Stimulated activated naive CD8-positive, alpha-beta T cell treated with anti-CD3 and anti-CD28 coated beads, Interleukin-15, amount 100 ng/mL, for 72 hours (primary cell): ENCODE data around the gene PIK3CG.
"Not testable (repeated sequence)": the region's sequence is repeated elsewhere in the genome, so short reads cannot be mapped to it uniquely, and the experiment has no call there.

Source experiments
- ATAC-seq: fragments of 150-1000 bp; cut with Tn5 transposase; 2 replicates; pipeline ENCODE4 v1.10.0; 2021; ENCODE audit warnings: mild to moderate bottlenecking, moderate library complexity
- DNase-seq, 2 donors: peaks; one replicate each; pipeline ENCODE4 v3.0.0; 2021 to 2022
- H3K27ac Mint-ChIP-seq, 2 donors: one replicate each; pipeline ENCODE4 v1.8.0; 2022; ENCODE audit warnings: mild to moderate bottlenecking in 2 of 2, mixed read lengths in 2 of 2, moderate library complexity in 2 of 2
- H3K27me3 Mint-ChIP-seq: one replicate; pipeline ENCODE4 v1.8.0; 2022; ENCODE audit warnings: mixed read lengths
- H3K4me1 Mint-ChIP-seq: one replicate; pipeline ENCODE4 v1.8.0; 2022; ENCODE audit warnings: mild to moderate bottlenecking, mixed read lengths
- H3K4me3 Mint-ChIP-seq, 2 donors: one replicate each; pipeline ENCODE4 v1.8.0; 2022; ENCODE audit warnings: mild to moderate bottlenecking in 2 of 2, mixed read lengths in 2 of 2, moderate library complexity in 1 of 2
- H3K9me3 Mint-ChIP-seq, 2 donors: one replicate each; pipeline ENCODE4 v1.8.0; 2022; ENCODE audit warnings: mixed read lengths in 2 of 2

Gene PIK3CG

GRCh38 chr7:106848049-106848448 lies 17.0 kb upstream of the PIK3CG start:
- no peak overlapping the region for H3K4me3 Mint-ChIP-seq
- DNase-seq (no peak), ATAC-seq (no peak)
- H3K4me1 Mint-ChIP-seq = no peaks in the 10 kb centered on the region
- peaks cover 7% of the 10 kb centered on the region for H3K27me3 Mint-ChIP-seq
- no peak overlapping the region for H3K27ac Mint-ChIP-seq
- peaks cover 16 to 17% of the 10 kb centered on the region in 2 donors for H3K9me3 Mint-ChIP-seq

DNA sequence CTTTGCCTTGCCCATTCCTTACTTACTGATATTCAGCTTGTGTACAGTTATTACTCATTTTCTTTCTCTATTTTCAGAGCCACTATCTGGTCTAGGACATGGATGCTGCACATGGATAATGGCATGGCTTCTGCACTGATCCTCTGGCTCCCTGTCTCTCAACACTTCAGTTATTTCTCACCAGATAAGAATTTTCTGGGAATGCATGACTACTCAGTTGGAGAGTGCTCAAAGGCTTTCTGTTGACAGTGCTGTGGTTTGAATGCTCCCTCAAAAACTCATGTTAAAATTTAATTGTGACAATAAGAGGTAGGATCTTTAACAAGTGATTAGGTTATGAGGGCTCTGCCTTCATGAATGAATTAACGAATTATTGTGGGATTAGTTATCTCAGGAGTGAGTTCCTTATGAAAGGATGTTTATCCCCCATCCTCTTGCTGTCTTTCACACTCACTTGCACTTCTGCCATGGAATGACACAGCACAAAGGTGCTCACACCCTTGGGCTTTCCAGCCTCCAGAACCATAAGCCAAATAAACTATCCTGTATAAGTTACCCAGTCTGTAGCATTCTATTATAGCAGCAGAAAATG lies 16.1 kb upstream of the PIK3CG start:
- Mint-ChIP-seq H3K27ac (no peak overlapping the region), H3K4me1 (no peaks in the 10 kb centered on the region), H3K4me3 (no peak overlapping the region), H3K9me3 (peaks cover 16 to 17% of the 10 kb centered on the region in 2 donors), H3K27me3 (peaks cover 14% of the 10 kb centered on the region)
- no peak for DNase-seq
- ATAC-seq = no peak

- peaks cover 16 to 17% of the 10 kb centered on the region in 2 donors for H3K9me3 Mint-ChIP-seq
- not testable (repeated sequence) for H3K27ac Mint-ChIP-seq, H3K27me3 Mint-ChIP-seq, ATAC-seq, DNase-seq, H3K4me1 Mint-ChIP-seq, H3K4me3 Mint-ChIP-seq
Observed at GRCh38 chr7:106851632-106852031, 13.4 kb upstream of the PIK3CG start.

DNA sequence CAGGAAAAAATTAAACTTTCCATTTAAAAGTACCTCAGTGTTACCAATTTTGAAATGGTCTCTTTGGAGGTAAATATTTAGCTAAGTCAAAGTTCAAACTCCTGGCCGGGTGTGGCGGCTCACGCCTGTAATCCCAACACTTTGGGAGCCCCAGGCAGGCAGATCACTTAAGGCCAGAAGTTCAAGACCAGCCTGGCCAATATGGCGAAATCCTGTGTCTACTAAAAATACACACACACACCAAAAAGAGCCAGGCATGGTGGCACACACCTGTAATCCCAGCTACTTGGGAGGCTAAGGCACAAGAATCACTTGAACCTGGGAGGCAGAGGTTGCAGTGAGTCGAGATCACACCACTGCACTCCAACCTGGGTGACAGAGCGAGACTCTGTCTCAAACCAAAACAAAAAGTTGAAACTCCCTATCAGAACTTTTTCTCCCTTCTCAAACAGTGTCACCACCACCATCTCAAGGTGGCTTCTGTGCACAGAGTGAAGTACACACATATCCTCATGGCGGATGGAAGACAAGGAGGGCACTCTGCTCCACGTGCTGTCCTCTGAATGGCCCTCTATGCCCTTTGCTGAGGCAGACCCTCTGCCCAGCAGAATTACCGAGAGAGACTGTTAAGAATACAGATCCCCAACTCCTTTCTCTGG lies 11.7 kb upstream of the PIK3CG start:
- peaks cover 6% of the 10 kb centered on the region for H3K4me1 Mint-ChIP-seq
- ATAC-seq (no peak), DNase-seq (no peak)
- H3K27ac Mint-ChIP-seq = no peak overlapping the region
- H3K27me3 Mint-ChIP-seq = peaks cover 8% of the 10 kb centered on the region
- no peak overlapping the region for H3K4me3 Mint-ChIP-seq
- peaks cover 11 to 17% of the 10 kb centered on the region in 2 donors for H3K9me3 Mint-ChIP-seq

- Mint-ChIP-seq H3K4me3 (no peak overlapping the region), H3K4me1 (peaks cover 18% of the 10 kb centered on the region), H3K27ac (peak overlapping the region in 1 of 2 donors; percentile 2), H3K27me3 (peaks cover 8% of the 10 kb centered on the region), H3K9me3 (peaks cover 11 to 17% of the 10 kb centered on the region in 2 donors)
- ATAC-seq (peak; percentile 96), DNase-seq (peak in 1 of 2 donors; percentile 54)
Observed at GRCh38 chr7:106855540-106856132, 9.4 kb upstream of the PIK3CG start.

DNA sequence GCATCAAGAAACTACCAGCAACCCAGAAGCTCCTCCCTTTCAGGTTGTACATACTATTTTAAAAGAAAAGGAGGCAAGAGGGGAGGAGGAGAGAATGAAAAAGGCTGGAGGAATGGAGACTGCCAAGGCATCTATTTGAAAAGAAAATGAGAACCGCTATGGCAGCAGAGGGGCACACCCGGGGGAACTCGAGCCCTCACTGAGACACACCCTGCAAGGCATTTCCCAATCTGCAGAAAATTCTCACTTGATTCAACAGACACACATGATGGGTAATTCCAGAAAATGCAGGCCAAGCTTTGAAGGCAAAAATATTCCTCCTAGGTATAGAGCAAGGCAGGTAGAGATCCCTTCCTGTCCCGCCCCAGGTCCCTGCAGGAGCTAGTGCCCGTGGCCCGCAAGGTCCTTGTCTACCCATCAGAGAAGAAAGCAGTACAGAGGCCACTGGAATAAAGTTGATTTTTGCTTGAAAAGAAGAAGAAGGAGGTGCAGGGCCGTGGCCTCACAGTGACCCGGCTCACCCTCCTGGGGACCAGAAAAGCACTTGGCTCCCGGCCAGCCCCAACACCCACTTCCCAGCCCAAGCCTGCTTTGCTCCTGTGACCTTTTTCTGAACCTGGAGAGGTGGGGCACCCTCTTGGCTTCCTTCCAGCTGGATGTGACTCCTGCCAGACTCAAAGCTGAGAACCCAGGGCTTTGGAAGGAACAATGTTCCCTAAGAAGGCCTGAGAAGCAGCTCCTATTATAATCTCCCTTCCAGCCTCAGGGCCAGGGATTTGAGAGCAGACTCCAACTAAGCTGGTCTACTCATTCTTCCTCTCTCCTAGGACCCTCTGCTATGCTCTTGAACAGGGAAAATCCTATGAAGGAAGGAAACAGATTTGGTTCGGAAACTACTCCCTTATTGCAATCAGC lies 6.2 kb upstream of the PIK3CG start:
- no peak for ATAC-seq
- Mint-ChIP-seq H3K4me1 (peaks cover 42% of the 10 kb centered on the region), H3K27ac (no peak overlapping the region), H3K9me3 (no peaks in the 10 kb centered on the region), H3K27me3 (peaks cover 2% of the 10 kb centered on the region), H3K4me3 (no peak overlapping the region)
- DNase-seq = no peak

DNA sequence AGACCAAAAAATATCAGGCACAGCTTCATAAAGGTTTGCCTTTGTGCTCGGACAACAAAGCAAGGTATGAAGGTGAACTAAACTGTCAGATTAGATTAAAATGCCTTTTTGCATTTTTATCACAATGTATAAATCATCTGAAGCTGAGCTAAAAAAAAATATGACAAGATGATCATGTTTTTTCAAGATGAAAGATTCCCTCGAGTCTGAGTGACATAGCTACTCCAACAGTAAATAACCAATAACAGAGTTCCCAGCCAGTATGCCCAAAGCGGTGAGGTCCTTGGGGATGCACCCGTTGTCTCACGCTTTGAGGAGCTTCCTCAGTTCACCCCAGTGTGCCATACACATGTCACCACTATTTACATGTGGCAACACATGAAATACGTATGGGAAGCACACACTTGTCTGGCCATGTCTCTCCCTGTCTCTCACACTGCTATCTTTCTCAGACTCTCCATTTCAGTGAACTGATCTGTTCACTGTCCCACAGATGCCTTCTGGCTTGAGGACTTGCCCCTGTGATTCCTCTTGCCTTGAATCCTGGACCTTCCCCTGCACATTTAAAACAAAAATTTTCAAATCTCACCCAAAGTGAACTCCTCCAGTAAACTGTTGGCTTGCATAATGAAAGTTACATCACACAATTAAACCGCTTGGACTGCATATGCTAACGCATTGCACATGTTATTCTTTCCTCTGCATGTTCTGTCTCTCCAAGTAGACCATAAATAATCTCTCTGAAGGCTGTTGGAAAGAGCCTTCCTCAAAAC lies 2.6 kb upstream of the PIK3CG start:
- no peak for DNase-seq
- no peak overlapping the region for H3K4me3 Mint-ChIP-seq
- H3K4me1 Mint-ChIP-seq = peaks cover 60% of the 10 kb centered on the region
- peak overlapping the region in 1 of 2 donors; percentile 45 for H3K27ac Mint-ChIP-seq
- H3K9me3 Mint-ChIP-seq = no peaks in the 10 kb centered on the region
- no peak for ATAC-seq
- no peaks in the 10 kb centered on the region for H3K27me3 Mint-ChIP-seq

DNA sequence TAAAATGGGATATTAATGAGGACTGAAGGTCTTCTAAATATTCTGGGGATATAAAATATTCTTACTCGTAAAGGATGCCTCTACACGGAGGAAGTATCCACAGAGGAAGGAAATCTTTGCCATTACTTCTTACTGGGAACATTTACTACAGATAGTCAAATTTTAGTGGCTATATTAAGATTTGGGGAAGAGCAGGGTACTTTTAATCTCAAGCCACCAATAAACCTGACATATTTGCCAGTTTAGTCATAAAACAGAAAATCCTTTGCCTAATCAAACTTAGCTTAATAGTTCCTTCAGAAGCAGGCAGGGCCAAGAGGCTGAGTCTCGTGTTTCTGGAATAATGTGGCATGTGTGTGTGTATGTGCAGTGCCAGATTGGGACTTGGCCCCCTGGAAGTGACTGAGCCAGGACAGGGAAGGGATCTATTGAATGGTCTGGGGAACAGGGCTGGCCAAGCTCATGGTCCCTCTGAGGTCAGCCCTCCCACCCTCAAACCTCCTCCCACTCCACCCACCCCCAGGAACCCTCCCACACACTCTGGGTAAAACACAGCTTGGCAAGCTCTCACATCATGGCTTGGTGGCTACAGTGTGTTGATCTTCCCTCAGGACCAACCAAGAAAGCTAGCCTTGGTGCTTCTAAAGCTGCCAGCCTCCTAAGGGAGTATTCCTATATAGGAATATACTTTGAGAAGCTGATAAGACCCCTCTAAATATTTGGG lies 1.6 kb upstream of the PIK3CG start:
- no peak overlapping the region for H3K4me3 Mint-ChIP-seq
- DNase-seq (no peak), ATAC-seq (no peak)
- H3K4me1 Mint-ChIP-seq = peaks cover 66% of the 10 kb centered on the region
- peak overlapping the region in 1 of 2 donors; percentile 63 for H3K27ac Mint-ChIP-seq
- H3K9me3 Mint-ChIP-seq = no peaks in the 10 kb centered on the region
- no peaks in the 10 kb centered on the region for H3K27me3 Mint-ChIP-seq

DNA sequence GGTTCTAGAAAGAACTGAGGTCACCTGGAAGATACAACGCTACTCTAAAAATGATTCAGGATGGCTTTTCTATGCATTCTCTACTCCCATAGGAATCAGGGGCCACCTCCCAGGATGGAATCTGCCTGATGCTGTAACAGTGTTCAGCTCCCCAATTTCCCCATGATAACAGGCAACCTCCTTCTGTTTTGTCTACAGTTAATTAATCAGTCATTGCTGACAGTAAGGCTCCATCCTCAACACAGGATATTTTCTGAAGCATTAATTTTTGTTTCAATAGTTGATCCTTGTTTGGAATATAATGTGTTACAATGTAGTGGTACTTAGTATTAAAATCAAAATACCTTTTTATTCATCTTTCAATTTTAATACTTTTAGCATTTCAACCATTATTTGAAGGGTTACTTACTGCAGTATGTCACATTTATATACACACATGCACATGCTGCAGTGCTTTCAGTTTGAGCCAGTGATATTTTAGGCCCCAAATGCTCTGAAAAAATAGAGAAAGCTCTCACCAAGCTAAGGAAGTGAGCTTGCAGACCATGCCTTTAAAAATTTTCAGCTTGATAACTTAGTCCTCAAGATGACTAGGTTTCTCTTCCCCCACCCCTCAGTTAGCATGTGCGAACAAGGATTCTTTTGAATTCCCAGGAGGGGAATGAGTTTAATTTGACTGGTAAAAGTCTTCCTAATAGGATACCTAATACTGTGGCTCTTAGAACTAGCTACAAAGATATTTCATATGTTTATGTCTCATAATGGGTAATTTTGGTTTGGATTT lies 592 bp upstream of the PIK3CG start:
- H3K27me3 Mint-ChIP-seq = no peaks in the 10 kb centered on the region
- H3K4me1 Mint-ChIP-seq = peaks cover 66% of the 10 kb centered on the region
- H3K4me3 Mint-ChIP-seq = peak overlapping the region; percentile 87 to 96
- H3K27ac Mint-ChIP-seq = peak overlapping the region; percentile 63 to 98
- no peak for DNase-seq
- H3K9me3 Mint-ChIP-seq = no peaks in the 10 kb centered on the region
- ATAC-seq = peak; percentile 10

DNA sequence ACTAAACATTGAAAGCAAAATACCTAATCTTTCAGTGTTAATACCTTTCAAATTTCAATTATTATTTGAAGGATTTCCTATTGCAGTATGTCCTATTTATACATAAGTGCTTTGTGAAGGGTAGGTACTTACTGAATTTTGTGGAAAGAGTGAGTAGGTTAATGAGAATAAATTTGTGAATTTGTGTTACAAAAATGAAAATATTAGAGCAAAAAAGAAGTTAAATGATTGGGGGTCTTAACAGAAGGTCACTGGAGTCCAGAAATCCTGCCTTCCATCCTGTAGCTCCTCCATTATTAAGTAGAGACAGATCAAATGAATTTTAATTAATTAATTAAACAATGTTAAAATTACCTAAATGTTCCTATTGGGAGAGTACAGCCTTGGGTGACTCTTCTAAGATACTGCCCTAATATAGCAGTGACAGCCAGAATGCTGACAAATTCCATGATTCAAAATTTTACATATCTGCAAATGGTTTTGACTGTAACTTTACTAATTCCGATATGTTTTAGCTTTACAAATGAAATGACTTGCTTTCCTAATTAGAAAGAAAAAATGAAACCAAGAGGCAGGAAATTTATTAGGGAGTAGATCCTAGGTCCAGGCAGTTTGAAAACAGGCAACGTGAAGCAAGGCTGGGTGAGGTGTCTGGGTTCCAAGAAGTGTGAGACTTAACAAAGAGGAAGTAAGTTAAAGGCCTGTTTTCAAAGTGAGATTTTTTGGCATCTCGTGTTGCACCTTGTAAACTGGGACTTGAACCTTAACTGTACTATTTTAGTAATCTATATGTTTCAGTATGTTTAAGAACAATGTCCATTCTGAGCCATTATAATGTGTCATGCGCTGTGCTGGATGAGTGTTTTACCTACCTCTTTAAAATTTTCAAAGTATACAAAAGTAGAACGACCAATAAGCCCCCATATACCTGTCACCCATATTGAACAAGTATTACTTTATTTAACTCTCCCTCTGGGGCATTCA lies 1.5 kb downstream of the PIK3CG start:
- Mint-ChIP-seq H3K4me3 (peak overlapping the region; percentile 90 to 96), H3K27me3 (no peaks in the 10 kb centered on the region), H3K4me1 (peaks cover 76% of the 10 kb centered on the region), H3K9me3 (no peaks in the 10 kb centered on the region), H3K27ac (peak overlapping the region; percentile 79 to 94)
- ATAC-seq = peak; percentile 14
- no peak for DNase-seq

- Mint-ChIP-seq H3K4me1 (peaks cover 77% of the 10 kb centered on the region), H3K4me3 (peak overlapping the region; percentile 90 to 96)
- no peak for ATAC-seq
Observed at GRCh38 chr7:106867641-106868351, 2.7 kb downstream of the PIK3CG start.

DNA sequence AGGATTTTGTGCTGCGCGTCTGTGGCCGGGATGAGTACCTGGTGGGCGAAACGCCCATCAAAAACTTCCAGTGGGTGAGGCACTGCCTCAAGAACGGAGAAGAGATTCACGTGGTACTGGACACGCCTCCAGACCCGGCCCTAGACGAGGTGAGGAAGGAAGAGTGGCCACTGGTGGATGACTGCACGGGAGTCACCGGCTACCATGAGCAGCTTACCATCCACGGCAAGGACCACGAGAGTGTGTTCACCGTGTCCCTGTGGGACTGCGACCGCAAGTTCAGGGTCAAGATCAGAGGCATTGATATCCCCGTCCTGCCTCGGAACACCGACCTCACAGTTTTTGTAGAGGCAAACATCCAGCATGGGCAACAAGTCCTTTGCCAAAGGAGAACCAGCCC lies 3.3 kb downstream of the PIK3CG start:
- ATAC-seq = no peak
- no peaks in the 10 kb centered on the region for H3K27me3 Mint-ChIP-seq
- H3K27ac Mint-ChIP-seq = peak overlapping the region in 1 of 2 donors; percentile 13
- H3K4me3 Mint-ChIP-seq = peak overlapping the region; percentile 60 to 81
- H3K9me3 Mint-ChIP-seq = no peaks in the 10 kb centered on the region
- peaks cover 77% of the 10 kb centered on the region for H3K4me1 Mint-ChIP-seq
- no peak for DNase-seq

More at GRCh38 chr7:106867641-106868351, 2.7 kb downstream of the PIK3CG start:
- Mint-ChIP-seq H3K27me3 (no peaks in the 10 kb centered on the region), H3K9me3 (no peaks in the 10 kb centered on the region), H3K27ac (no peak overlapping the region)
- DNase-seq = no peak
